Neural cell (in vitro differentiated cells): ENCODE data around the gene TTC9. TPM values are rescaled to one million over a fixed set of nuclear protein-coding genes. Genes with fewer than 3 reads are reported as not detected.

Experiments
- H2AFZ ChIP-seq: fragments of 200-600, 300-800 bp; sonication (generic), shearing (Covaris generic); 2 replicates; pipeline ENCODE4 v1.6.0; 2014; ENCODE audit warnings: low read depth, mild to moderate bottlenecking, antibody characterized with exemption, low read length, moderate library complexity
- H3F3A ChIP-seq: fragments of 200-600 bp; shearing (Covaris generic); 2 replicates; pipeline ENCODE4 v1.6.1; 2016; ENCODE audit warnings: mild to moderate bottlenecking, moderate library complexity, mixed read lengths, antibody characterized with exemption, low read length; ENCODE audit not compliant: insufficient read depth, poor library complexity, severe bottlenecking
- H3K27ac ChIP-seq: fragments of 200-600, 300-800 bp; sonication (generic), shearing (Covaris generic); 2 replicates; pipeline ENCODE4 v1.5.1; 2014; ENCODE audit warnings: mild to moderate bottlenecking, low read length, moderate library complexity
- H3K27me3 ChIP-seq: fragments of 300-800, 200-600 bp; sonication (generic), shearing (Covaris generic); 2 replicates; pipeline ENCODE4 v1.6.0; 2014; ENCODE audit warnings: mild to moderate bottlenecking, low read depth, low read length, moderate library complexity; ENCODE audit not compliant: insufficient read depth
- H3K36me3 ChIP-seq: fragments of 300-800, 200-600 bp; sonication (generic), shearing (Covaris generic); 2 replicates; pipeline ENCODE4 v1.5.1; 2014; ENCODE audit warnings: mild to moderate bottlenecking, antibody characterized with exemption, low read length, moderate library complexity; ENCODE audit not compliant: insufficient read depth
- H3K4me2 ChIP-seq: fragments of 300-800, 200-600 bp; sonication (generic), shearing (Covaris generic); 2 replicates; pipeline ENCODE4 v1.6.0; 2014; ENCODE audit warnings: mild to moderate bottlenecking, low read length
- H3K4me3 ChIP-seq: fragments of 300-800, 200-600 bp; sonication (generic), shearing (Covaris generic); 2 replicates; pipeline ENCODE4 v1.5.1; 2014; ENCODE audit warnings: mild to moderate bottlenecking, low read length, moderate library complexity
- H3K79me2 ChIP-seq: fragments of 200-600 bp; shearing (Covaris generic); replicated peaks from 2 replicates; pipeline ENCODE4 v1.6.0; 2014; ENCODE audit warnings: mild to moderate bottlenecking, low read length, moderate library complexity; ENCODE audit not compliant: insufficient read depth
- H3K9ac ChIP-seq: fragments of 300-800, 200-600 bp; sonication (generic), shearing (Covaris generic); 2 replicates; pipeline ENCODE4 v1.6.1; 2016; ENCODE audit warnings: mild to moderate bottlenecking, low read length, mixed read lengths
- H3K9me2 ChIP-seq: fragments of 200-600 bp; shearing (Covaris generic); 2 replicates; pipeline ENCODE4 v1.6.1; 2016; ENCODE audit warnings: mild to moderate bottlenecking, low read length, mixed read lengths; ENCODE audit not compliant: insufficient read depth
- H3K9me3 ChIP-seq: fragments of 200-600, 300-800 bp; sonication (generic), shearing (Covaris generic); 2 replicates; pipeline ENCODE4 v1.6.1; 2016; ENCODE audit warnings: mild to moderate bottlenecking, mixed run types, low read length, moderate library complexity, mixed read lengths
- H4K20me1 ChIP-seq: fragments of 200-600 bp; shearing (Covaris generic); 2 replicates; pipeline ENCODE4 v1.6.1; 2016; ENCODE audit warnings: mild to moderate bottlenecking, mixed run types; ENCODE audit not compliant: insufficient read depth
- CTCF ChIP-seq: fragments of 450-650 bp; IDR thresholded peaks from 2 replicates; pipeline ENCODE4 v1.5.1; 2014; ENCODE audit warnings: antibody characterized with exemption, mild to moderate bottlenecking, moderate library complexity; ENCODE audit not compliant: poor library complexity, severe bottlenecking
- EP300 ChIP-seq: fragments of 450-650 bp; conservative IDR thresholded peaks from 2 replicates; pipeline ENCODE4 v1.6.1; 2014; ENCODE audit warnings: antibody characterized with exemption, mild to moderate bottlenecking, moderate library complexity; ENCODE audit not compliant: poor library complexity, severe bottlenecking
- EZH2 ChIP-seq: fragments of 200-600, 300-800 bp; shearing (Covaris generic), sonication (generic); IDR thresholded peaks from 2 replicates; pipeline ENCODE4 v1.6.1; 2014; ENCODE audit warnings: antibody characterized with exemption, low read length, borderline replicate concordance, mild to moderate bottlenecking; ENCODE audit not compliant: insufficient read depth, poor library complexity, severe bottlenecking
- MXI1 ChIP-seq: fragments of 450-650 bp; conservative IDR thresholded peaks from 2 replicates; pipeline ENCODE4 v1.6.1; 2014; ENCODE audit warnings: antibody characterized with exemption, mild to moderate bottlenecking; ENCODE audit not compliant: poor library complexity, severe bottlenecking
- POLR2AphosphoS5 ChIP-seq: IDR thresholded peaks from 2 replicates; pipeline ENCODE4 v1.6.1; 2012
- RAD21 ChIP-seq: fragments of 450-650 bp; conservative IDR thresholded peaks from 2 replicates; pipeline ENCODE4 v1.6.1; 2014; ENCODE audit warnings: antibody characterized with exemption, mild to moderate bottlenecking, moderate library complexity
- REST ChIP-seq: IDR thresholded peaks from 2 replicates; pipeline ENCODE4 v1.6.1; 2012; ENCODE audit warnings: borderline replicate concordance
- SMC3 ChIP-seq: fragments of 450-650 bp; conservative IDR thresholded peaks from 2 replicates; pipeline ENCODE4 v1.6.1; 2014; ENCODE audit warnings: antibody characterized with exemption, mild to moderate bottlenecking, moderate library complexity; ENCODE audit not compliant: poor library complexity
- TAF1 ChIP-seq: IDR thresholded peaks from 2 replicates; pipeline ENCODE4 v1.6.1; 2012; ENCODE audit warnings: low read depth
- polyA plus RNA-seq: library from polyadenylated mRNA; depleted of rRNA; stranded (reverse); fragments of >200 nt; gene quantifications from 2 replicates; pipeline ENCODE4 v1.2.3, GENCODE V29; 2014
- small RNA-seq, 3 experiments: library from RNA; depleted of rRNA; stranded (forward); fragments of <200 nt; gene quantifications; one replicate each; pipeline ENCODE3, GENCODE V24; 2012

The TTC9 gene
- polyA plus RNA-seq, 1 donor from 2014 or later = 11.1 TPM

DNA sequence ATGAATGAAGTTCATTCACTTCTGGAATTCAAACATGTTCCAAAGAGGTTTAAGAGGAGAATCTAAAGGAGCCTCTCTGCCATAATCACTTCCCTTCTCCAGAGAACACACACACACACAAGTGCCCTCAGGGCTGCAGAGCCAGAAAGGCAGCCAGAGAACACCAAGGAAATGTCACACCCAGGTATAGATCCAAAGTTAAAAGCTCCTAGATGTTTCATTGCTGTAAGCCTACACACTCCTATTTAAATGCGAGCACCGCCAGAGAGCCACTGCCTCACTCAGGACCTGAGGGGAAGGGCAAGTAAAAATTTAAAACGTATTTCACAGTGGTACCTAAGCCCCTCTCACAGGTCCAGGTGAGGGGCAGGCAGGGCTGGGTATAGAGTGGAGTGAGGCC lies 82.4 kb downstream of the TTC9 start:
- Histone ChIP-seq H3K9me3 (no peaks in the 10 kb centered on the region), H3K36me3 (no peaks in the 10 kb centered on the region), H3K27me3 (no peaks in the 10 kb centered on the region), H3F3A (no peaks in the 10 kb centered on the region), H2AFZ (no peak overlapping the region), H3K27ac (no peak overlapping the region), H3K9ac (no peak overlapping the region), H3K4me3 (no peak overlapping the region), H3K4me2 (no peak overlapping the region), H3K79me2 (no peaks in the 10 kb centered on the region), H4K20me1 (no peaks in the 10 kb centered on the region), H3K9me2 (no peaks in the 10 kb centered on the region)
- TF ChIP-seq MXI1 (no peak), EP300 (no peak), TAF1 (no peak), EZH2 (no peak), POLR2AphosphoS5 (no peak), SMC3 (no peak), CTCF (no peak), RAD21 (no peak), REST (no peak)

GRCh38 chr14:70724944-70725343 lies 83.2 kb downstream of the TTC9 start:
- Histone ChIP-seq H3K79me2 (no peaks in the 10 kb centered on the region), H4K20me1 (no peaks in the 10 kb centered on the region)
- TF ChIP-seq RAD21 = no peak
- TF ChIP-seq EP300 = no peak
- TF ChIP-seq EZH2 = no peak

More at GRCh38 chr14:70724944-70725343, 83.2 kb downstream of the TTC9 start:
- no peaks in the 10 kb centered on the region for H3F3A ChIP-seq
- no peak overlapping the region for H3K4me3 ChIP-seq
- no peaks in the 10 kb centered on the region for H3K36me3 ChIP-seq
- no peak overlapping the region for H2AFZ ChIP-seq
- no peak overlapping the region for H3K4me2 ChIP-seq
- no peaks in the 10 kb centered on the region for H3K9me3 ChIP-seq
- H3K9ac ChIP-seq = no peak overlapping the region
- H3K27me3 ChIP-seq = no peaks in the 10 kb centered on the region
- no peak overlapping the region for H3K27ac ChIP-seq
- no peaks in the 10 kb centered on the region for H3K9me2 ChIP-seq

Small RNAs within 50 kb of the gene (small RNA-seq; reads per million reads assigned to genes)
- gene RN7SL77P = 0 reads per million in 3 experiments

Other genes with a start within 250 kb of the TTC9 start
- gene SYNJ2BP, start 224.8 kb upstream of the TTC9 start, polyA plus RNA-seq = 27.0 and 27.7 TPM in 2 replicates
- gene ADAM21, start 189.7 kb upstream of the TTC9 start, polyA plus RNA-seq = 0.34 and 0.58 TPM in 2 replicates
- gene ADAM20, start 106.9 kb upstream of the TTC9 start, polyA plus RNA-seq = 0.57 and 0.74 TPM in 2 replicates
- gene MED6, start 41.3 kb upstream of the TTC9 start, polyA plus RNA-seq = 46.6 and 51.3 TPM in 2 replicates
- gene MAP3K9, start 167.6 kb downstream of the TTC9 start, polyA plus RNA-seq = 10.4 and 13.4 TPM in 2 replicates